WERI-Rb-1 (cell line): ENCODE measurements around the gene EHD4.
A peak's percentile ranks its signal among the peaks of the same experiment; 100 is the strongest.

ENCODE experiments used
- DNase-seq: peaks from one replicate; pipeline ENCODE4 v3.0.0-alpha.2; 2020
- H3K27ac ChIP-seq: fragments of 250-450 bp; sonication (Bioruptor Pico); 2 replicates; pipeline ENCODE4 v1.5.1; 2020; ENCODE audit warnings: mild to moderate bottlenecking, moderate library complexity
- H3K27me3 ChIP-seq: fragments of 250-450 bp; sonication (Bioruptor Pico); 2 replicates; pipeline ENCODE4 v1.5.1; 2021; ENCODE audit warnings: mild to moderate bottlenecking, low read depth, moderate library complexity; ENCODE audit not compliant: insufficient read depth, severe bottlenecking
- H3K36me3 ChIP-seq: fragments of 250-450 bp; sonication (Bioruptor Pico); 2 replicates; pipeline ENCODE4 v1.5.1; 2020; ENCODE audit warnings: mild to moderate bottlenecking, moderate library complexity
- H3K4me3 ChIP-seq: 2 replicates; pipeline ENCODE4 v1.5.1; 2011; ENCODE audit warnings: low read depth, mild to moderate bottlenecking, control low read depth, low read length
- H3K9me3 ChIP-seq: fragments of 250-450 bp; sonication (Bioruptor Pico); 2 replicates; pipeline ENCODE4 v1.5.1; 2021; ENCODE audit warnings: mild to moderate bottlenecking, moderate library complexity; ENCODE audit not compliant: severe bottlenecking
- TF ChIP-seq, protein P1 (sequence below): IDR thresholded peaks from 2 replicates; pipeline ENCODE4 v1.5.1; 2011; ENCODE audit warnings: low read depth, mild to moderate bottlenecking, control low read depth, inconsistent platforms, low read length

Gene EHD4

DNA sequence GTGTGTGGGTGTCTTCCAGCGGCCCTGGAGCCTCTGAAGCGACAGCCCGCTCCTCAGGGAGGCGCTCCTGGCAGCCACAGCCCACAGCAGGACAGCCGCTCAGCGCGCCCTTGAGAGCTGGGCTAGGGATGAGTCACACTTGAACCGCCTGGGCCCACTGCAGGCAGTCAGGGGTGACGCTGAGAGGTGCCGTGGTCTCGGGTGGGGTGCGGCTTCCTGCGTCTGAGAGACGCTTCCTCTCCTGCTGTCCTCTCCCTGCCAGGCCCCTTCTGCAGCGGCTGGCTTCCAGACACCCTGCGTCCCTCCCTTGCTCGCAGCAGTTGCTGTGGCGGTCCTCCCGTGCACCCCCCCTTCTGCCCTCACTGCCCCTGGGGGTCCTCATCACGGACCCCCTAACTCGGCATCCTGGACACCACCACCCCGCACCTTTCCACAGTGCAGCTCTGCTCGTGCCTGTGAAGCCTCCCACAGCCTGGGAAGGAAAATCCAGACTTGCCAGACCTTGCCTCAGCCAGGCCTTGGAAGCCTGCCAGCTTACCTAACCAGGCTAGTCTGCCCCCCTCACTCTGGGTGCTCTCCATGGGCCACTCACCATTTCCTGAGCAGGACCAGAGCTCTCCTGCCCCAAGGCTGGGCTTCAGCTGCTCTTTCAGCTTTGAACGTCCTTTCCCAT, 77.4 kb downstream of the EHD4 start:
- no peaks in the 10 kb centered on the region for H3K9me3 ChIP-seq
- peak; percentile 30 for DNase-seq
- no peaks in the 10 kb centered on the region for H3K36me3 ChIP-seq
- no peak overlapping the region for H3K4me3 ChIP-seq
- H3K27ac ChIP-seq: no peak overlapping the region
- TF ChIP-seq, protein P1, sequence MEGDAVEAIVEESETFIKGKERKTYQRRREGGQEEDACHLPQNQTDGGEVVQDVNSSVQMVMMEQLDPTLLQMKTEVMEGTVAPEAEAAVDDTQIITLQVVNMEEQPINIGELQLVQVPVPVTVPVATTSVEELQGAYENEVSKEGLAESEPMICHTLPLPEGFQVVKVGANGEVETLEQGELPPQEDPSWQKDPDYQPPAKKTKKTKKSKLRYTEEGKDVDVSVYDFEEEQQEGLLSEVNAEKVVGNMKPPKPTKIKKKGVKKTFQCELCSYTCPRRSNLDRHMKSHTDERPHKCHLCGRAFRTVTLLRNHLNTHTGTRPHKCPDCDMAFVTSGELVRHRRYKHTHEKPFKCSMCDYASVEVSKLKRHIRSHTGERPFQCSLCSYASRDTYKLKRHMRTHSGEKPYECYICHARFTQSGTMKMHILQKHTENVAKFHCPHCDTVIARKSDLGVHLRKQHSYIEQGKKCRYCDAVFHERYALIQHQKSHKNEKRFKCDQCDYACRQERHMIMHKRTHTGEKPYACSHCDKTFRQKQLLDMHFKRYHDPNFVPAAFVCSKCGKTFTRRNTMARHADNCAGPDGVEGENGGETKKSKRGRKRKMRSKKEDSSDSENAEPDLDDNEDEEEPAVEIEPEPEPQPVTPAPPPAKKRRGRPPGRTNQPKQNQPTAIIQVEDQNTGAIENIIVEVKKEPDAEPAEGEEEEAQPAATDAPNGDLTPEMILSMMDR: no peak
- H3K27me3 ChIP-seq: no peaks in the 10 kb centered on the region

DNA sequence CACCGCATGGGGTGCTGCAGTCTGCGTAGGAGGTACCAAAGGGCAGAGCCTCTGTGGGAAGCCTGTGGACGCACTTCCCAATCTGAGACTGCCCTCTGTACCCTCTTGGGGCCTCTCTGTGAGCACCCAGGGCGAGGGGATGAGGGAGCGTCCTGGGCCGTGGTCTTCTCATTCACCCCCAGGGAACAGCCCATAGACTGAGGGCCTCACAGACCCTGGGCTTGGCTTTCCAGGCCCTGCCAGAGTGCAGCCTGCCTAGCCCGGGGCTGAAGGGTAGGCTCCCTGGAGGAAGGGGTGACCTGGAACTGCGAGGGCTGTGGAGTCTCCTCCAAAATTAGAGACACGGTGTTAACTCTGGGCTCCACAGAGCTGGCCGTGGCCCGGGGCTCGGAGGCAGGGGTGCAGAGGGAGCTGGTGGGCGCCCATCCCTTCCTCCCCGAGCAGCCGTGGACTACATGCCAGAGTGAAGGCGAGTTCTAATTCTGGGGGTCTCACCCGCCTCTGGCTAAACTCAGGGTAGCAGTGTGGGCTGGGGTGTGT, 78.0 kb downstream of the EHD4 start:
- Histone ChIP-seq H3K9me3 (no peaks in the 10 kb centered on the region), H3K27ac (no peak overlapping the region), H3K27me3 (no peaks in the 10 kb centered on the region), H3K4me3 (no peak overlapping the region), H3K36me3 (no peaks in the 10 kb centered on the region)
- no peak for DNase-seq
- TF ChIP-seq, protein P1: no peak

DNA sequence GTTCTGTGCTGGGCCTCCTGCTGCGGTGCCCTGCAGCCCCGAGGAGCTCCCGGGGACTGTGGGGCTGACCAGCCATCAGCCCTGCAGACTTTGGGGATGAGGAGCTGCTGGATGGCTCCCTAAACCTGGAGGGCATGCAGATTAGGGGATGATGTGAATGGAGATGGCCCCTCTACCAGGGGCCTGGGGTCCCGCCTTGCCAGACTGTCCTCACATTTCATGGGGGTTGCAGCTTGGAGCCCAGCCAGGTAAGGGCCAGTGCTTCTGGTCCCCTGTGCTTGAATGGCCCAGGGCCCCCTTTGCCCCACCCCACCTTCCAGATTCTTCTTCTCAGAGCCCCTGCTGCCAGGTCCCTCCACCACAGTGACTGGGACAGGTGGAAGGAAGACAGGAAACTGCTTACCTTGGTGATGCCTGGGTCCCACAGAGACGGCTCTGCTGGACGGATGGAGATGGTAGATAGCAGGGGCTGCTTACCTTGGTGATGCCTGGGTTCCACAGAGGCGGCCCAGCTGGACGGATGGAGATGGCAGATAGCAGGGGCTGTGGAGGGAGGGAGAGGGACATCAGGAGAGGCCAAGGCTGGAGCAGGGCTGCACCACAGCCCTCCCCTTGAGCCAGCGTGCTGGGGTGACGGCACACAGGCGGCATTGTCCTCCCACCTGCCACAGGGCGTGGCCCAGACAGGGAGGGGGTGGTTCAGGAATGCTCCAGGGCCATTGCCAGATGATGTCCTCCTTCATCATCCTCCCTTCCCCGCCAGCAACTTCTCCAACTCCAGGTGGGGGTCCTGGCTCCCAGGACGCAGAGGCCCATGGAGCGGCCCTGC, 78.7 kb downstream of the EHD4 start, which contains the start of gene SPTBN5:
SPTBN5 (minus strand) TSS at position 632 of the 829 bp plus-strand sequence; CDS start at position 76, 556 bp downstream.
- TF ChIP-seq, protein P1: no peak
- Histone ChIP-seq H3K36me3 (no peaks in the 10 kb centered on the region), H3K27me3 (no peaks in the 10 kb centered on the region), H3K9me3 (no peaks in the 10 kb centered on the region), H3K4me3 (no peak within 1 kb of the TSS), H3K27ac (no peak within 1 kb of the TSS)
- DNase-seq: no peak

DNA sequence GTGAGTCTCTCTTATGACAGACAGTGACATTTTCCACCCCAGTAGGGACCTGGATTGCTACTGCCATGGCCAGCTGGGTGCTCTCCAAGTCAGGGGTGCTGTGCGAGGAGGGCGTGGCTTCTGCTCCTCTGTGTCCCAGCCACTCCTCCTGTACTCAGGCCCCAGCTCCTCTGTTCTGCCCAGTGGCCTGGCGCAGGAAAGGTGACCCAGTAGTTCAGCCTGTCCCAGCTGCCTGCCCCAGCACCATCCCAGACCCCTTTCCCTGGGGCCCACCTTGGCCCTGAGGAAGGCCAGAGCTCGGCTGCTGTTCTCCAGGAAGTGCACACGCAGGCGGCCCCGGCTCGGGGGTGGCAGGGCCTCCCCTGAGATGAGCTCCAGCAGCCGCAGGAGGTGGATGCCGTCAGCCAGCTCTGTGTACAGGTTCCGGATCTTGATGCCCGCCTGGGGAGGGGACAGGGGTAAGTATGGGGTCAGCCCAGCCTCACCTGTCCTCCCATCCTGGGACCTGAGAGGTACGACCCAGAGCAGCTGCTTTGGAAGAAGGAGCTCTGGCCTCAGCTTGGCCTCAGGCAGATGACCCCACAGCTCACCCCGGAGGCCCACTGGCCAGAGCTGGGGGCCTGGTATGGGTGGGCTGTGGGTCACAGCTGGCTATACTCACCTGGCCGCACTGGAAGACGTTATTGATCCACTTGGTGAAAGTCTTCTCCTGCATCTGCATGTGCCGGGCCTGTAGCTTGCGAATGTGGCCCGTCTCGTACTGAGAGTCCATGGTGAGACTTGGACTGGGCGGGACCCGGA, 79.5 kb downstream of the EHD4 start:
- H3K4me3 ChIP-seq: no peak overlapping the region

DNA sequence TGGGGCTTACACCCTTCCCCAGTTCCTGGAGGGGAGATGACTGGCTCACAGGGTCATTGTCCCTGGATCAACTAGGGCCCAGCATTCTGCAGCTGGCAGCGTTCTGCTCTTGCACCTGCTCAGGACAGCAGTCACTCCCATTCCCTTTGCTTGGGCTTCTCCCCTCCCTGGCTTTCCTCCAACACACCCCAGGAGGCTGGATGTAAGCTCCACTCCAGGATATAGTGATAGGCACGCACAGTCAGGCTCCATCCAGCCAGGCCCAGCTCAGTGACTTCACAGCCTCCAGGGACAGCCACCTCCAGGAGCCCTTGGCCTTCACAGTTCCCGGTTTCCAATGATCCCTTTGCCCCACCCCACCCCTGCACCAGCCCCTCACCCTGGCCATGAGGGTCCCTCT, 80.4 kb downstream of the EHD4 start:
- DNase-seq: no peak
- Histone ChIP-seq H3K27me3 (no peaks in the 10 kb centered on the region), H3K4me3 (no peak overlapping the region), H3K9me3 (no peaks in the 10 kb centered on the region), H3K27ac (no peak overlapping the region), H3K36me3 (no peaks in the 10 kb centered on the region)
- TF ChIP-seq, protein P1: no peak

More for the DNA sequence above, 79.5 kb downstream of the EHD4 start:
- DNase-seq: no peak
- Histone ChIP-seq H3K27me3 (no peaks in the 10 kb centered on the region), H3K36me3 (no peaks in the 10 kb centered on the region), H3K9me3 (no peaks in the 10 kb centered on the region), H3K27ac (no peak overlapping the region)
- TF ChIP-seq, protein P1: no peak
